ENCODE measurements around the gene FAM168A. TPM values are rescaled to one million over a fixed set of nuclear protein-coding genes. Genes with fewer than 3 reads are reported as not detected.

FAM168A gene
- total RNA-seq, 1 experiment from 2014 or later: 62.8 TPM

DNA sequence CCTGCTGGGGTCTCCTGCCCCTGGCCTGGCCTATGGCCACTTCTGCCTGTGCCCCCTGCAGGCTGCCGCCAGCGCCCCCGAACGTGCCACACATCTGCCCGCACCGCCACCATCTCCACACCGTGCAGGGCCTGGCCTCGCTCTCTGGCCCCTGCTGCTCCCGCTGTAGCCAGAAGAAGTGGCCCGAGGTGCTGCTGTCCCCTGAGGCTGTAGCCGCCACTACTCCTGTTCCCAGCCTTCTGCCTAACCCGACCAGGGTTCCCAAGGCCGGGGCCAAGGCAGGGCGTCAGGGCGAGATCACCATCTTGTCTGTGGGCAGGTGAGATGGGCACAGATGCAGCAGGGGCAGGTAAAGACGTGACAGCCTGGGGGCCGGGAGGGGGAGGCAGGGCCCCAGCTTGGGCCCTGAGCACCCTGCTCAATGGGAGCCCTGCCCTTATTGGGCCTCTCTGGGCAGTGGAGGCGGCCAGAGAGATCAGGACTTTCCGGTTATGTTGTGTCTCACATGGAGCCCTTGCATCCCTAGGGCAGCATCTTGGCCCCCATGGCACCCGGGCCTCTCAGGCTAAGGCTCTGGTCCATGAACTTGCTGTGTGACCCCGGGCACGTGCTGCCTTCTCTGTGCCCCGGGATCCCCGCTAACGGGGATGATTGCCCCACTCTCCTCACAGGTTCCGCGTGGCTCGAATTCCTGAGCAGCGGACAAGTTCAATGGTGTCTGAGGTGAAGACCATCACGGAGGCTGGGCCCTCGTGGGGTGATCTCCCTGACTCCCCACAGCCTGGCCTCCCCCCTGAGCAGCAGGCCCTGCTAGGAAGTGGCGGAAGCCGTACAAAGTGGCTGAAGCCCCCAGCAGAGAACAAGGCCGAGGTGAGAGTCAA is 203.3 kb downstream of the FAM168A start:
- no peaks in the 10 kb centered on the region for H3K9me3 ChIP-seq (ENCODE audit: control insufficient read depth, insufficient read depth, low read depth, low read length)
- H3K36me3 ChIP-seq (ENCODE audit: control insufficient read depth, insufficient read depth, low read length): no peaks in the 10 kb centered on the region
- POLR2A ChIA-PET: no interaction called here
- no peak for ATAC-seq
- BruUV-seq (replicated peaks): no TSS peak
- in situ Hi-C loops (cut with HindIII; ENCODE audit: low pct_unique_long_range_greater_than_20kb, low sequenced_read_pairs) (no loop called here), intact Hi-C loops (cut with micrococcal nuclease; ENCODE audit: unreplicated experiment) (loop anchor here (10.0 kb wide), 1 partner anchor 90 kb away; the partner anchor contains the start of gene ARHGEF17)
- TF ChIP-seq, protein P1, sequence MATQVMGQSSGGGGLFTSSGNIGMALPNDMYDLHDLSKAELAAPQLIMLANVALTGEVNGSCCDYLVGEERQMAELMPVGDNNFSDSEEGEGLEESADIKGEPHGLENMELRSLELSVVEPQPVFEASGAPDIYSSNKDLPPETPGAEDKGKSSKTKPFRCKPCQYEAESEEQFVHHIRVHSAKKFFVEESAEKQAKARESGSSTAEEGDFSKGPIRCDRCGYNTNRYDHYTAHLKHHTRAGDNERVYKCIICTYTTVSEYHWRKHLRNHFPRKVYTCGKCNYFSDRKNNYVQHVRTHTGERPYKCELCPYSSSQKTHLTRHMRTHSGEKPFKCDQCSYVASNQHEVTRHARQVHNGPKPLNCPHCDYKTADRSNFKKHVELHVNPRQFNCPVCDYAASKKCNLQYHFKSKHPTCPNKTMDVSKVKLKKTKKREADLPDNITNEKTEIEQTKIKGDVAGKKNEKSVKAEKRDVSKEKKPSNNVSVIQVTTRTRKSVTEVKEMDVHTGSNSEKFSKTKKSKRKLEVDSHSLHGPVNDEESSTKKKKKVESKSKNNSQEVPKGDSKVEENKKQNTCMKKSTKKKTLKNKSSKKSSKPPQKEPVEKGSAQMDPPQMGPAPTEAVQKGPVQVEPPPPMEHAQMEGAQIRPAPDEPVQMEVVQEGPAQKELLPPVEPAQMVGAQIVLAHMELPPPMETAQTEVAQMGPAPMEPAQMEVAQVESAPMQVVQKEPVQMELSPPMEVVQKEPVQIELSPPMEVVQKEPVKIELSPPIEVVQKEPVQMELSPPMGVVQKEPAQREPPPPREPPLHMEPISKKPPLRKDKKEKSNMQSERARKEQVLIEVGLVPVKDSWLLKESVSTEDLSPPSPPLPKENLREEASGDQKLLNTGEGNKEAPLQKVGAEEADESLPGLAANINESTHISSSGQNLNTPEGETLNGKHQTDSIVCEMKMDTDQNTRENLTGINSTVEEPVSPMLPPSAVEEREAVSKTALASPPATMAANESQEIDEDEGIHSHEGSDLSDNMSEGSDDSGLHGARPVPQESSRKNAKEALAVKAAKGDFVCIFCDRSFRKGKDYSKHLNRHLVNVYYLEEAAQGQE (IDR thresholded peaks at IDR 0.05; ENCODE audit: insufficient read depth in 1 of 2, low read depth in 2 of 2, low read length in 1 of 2): no peak
- no peak for TF ChIP-seq TCF7L2 (IDR thresholded peaks at IDR 0.05; ENCODE audit: low read depth, low read length)
- CTCF ChIA-PET: no interaction called here
- no peaks in the 10 kb centered on the region for H3K27me3 ChIP-seq (ENCODE audit: control insufficient read depth, insufficient read depth, low read length)
- no peak overlapping the region for H3K27ac ChIP-seq (ENCODE audit: low read length)
- DNase-seq (ENCODE audit: low read depth, low spot score): no peak
- H3K4me3 ChIP-seq (ENCODE audit: low read depth in 2 of 2, low read length in 2 of 2): no peak overlapping the region
- H3K4me1 ChIP-seq (ENCODE audit: control insufficient read depth, insufficient read depth, low read length): no peaks in the 10 kb centered on the region

DNA sequence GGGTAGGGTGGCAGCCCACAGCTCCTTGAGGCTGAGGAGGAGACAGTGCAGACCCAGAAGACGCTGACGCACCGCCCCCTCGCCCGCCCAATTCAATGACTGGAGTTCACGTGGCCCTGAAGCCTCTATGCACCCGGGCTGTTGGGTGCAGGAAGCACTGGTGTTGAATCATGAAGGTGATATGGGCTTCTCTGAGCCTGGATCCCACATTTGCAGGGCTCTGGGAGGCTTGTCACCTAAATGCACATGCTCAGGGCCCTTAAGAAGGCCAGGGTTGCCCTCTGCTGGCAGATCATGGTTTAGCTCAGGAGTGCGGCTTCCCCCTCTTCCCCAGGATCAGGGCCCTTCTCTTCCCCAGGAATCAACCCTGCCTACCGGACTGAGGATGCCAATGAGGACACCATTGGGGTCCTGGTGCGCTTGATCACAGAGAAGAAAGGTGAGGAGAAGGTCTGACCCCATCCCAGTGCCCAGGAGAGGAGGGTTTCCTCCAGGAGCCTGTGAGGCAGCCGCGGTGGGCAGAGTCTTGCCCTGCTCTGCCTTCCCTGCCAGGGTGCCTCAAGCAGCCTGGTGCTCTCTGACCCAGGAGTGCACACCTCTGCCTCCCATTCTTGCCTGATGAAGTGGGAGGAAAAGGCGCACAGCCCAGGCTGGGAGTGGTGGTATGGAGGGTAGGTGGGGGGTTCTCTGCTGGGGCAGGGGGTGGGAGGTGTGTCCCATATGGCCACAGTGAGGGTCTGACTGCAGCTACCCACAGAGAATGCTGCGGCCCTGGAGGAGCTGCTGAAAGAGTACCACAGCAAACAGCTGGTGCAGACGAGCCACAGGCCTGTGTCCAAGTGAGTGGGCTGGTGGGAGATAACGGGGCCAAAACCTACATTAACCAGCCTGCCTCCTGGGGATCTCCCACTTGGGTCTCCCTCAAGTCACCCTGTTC is 204.2 kb downstream of the FAM168A start:
- DNase-seq (ENCODE audit: low read depth, low spot score) (peak; percentile 47), ATAC-seq (peak; percentile 89)
- no peak for TF ChIP-seq TCF7L2 (IDR thresholded peaks at IDR 0.05; ENCODE audit: low read depth, low read length)
- TF ChIP-seq, protein P2, sequence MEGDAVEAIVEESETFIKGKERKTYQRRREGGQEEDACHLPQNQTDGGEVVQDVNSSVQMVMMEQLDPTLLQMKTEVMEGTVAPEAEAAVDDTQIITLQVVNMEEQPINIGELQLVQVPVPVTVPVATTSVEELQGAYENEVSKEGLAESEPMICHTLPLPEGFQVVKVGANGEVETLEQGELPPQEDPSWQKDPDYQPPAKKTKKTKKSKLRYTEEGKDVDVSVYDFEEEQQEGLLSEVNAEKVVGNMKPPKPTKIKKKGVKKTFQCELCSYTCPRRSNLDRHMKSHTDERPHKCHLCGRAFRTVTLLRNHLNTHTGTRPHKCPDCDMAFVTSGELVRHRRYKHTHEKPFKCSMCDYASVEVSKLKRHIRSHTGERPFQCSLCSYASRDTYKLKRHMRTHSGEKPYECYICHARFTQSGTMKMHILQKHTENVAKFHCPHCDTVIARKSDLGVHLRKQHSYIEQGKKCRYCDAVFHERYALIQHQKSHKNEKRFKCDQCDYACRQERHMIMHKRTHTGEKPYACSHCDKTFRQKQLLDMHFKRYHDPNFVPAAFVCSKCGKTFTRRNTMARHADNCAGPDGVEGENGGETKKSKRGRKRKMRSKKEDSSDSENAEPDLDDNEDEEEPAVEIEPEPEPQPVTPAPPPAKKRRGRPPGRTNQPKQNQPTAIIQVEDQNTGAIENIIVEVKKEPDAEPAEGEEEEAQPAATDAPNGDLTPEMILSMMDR (IDR thresholded peaks at IDR 0.05): peak; percentile 93
- in situ Hi-C loops (cut with HindIII; ENCODE audit: low pct_unique_long_range_greater_than_20kb, low sequenced_read_pairs): no loop called here
- CTCF ChIA-PET: interaction anchor here (0.5 to 1.5 kb wide), 13 partner anchors 9 to 573 kb away, joined by 3 to 50 read pairs (median 5); no protein-coding TSS in a partner anchor
- H3K36me3 ChIP-seq (ENCODE audit: control insufficient read depth, insufficient read depth, low read length): no peaks in the 10 kb centered on the region
- H3K4me3 ChIP-seq (ENCODE audit: low read depth in 2 of 2, low read length in 2 of 2): no peak overlapping the region
- intact Hi-C loops (cut with micrococcal nuclease; ENCODE audit: unreplicated experiment): loop anchor here (1.0 to 10.0 kb wide), 2 partner anchors 42 to 89 kb away; partner anchors contain the start of gene ARHGEF17
- H3K27ac ChIP-seq (ENCODE audit: low read length): no peak overlapping the region; the same call in 1 of the 2 replicates
- H3K27me3 ChIP-seq (ENCODE audit: control insufficient read depth, insufficient read depth, low read length): no peaks in the 10 kb centered on the region
- H3K4me1 ChIP-seq (ENCODE audit: control insufficient read depth, insufficient read depth, low read length): no peaks in the 10 kb centered on the region
- POLR2A ChIA-PET: interaction anchor here (0.6 to 0.7 kb wide), 2 partner anchors 8 to 1310 kb away, joined by 3 read pairs; no protein-coding TSS in a partner anchor
- BruUV-seq (replicated peaks): no TSS peak
- no peaks in the 10 kb centered on the region for H3K9me3 ChIP-seq (ENCODE audit: control insufficient read depth, insufficient read depth, low read depth, low read length)
